Measurements from ENCODE around the gene AUTS2.
"Not testable (repeated sequence)": the region's sequence is repeated elsewhere in the genome, so short reads cannot be mapped to it uniquely, and the experiment has no call there.

The AUTS2 gene

GRCh38 chr7:70810558-70811139, 1212.4 kb downstream of the AUTS2 start:
- no peak overlapping the region for H3K4me3 ChIP-seq (ENCODE audit: low read depth, low read length)
- TF ChIP-seq CTCF (IDR thresholded peaks at IDR 0.05; ENCODE audit: low read depth, low read length, missing control alignments), result no peak
- no peak for DNase-seq (ENCODE audit: low read depth)

- DNase-seq (ENCODE audit: low read depth), result no peak
Observed at GRCh38 chr7:70812511-70812910, 1214.2 kb downstream of the AUTS2 start.

GRCh38 chr7:70822490-70822889, 1224.2 kb downstream of the AUTS2 start:
- not testable (repeated sequence) for H3K4me3 ChIP-seq (ENCODE audit: low read depth, low read length); DNase-seq (ENCODE audit: low read depth)

More at GRCh38 chr7:70812511-70812910, 1214.2 kb downstream of the AUTS2 start:
- H3K4me3 ChIP-seq (ENCODE audit: low read depth, low read length), result no peak overlapping the region
- TF ChIP-seq CTCF (IDR thresholded peaks at IDR 0.05; ENCODE audit: low read depth, low read length, missing control alignments), result peak; percentile 45

GRCh38 chr7:70829221-70830059, 1231.2 kb downstream of the AUTS2 start:
- H3K4me3 ChIP-seq (ENCODE audit: low read depth, low read length), result no peak overlapping the region
- TF ChIP-seq CTCF (IDR thresholded peaks at IDR 0.05; ENCODE audit: low read depth, low read length, missing control alignments), result peak; percentile 99
- peak; percentile 26 for DNase-seq (ENCODE audit: low read depth)

- no peak for TF ChIP-seq CTCF (IDR thresholded peaks at IDR 0.05; ENCODE audit: low read depth, low read length, missing control alignments)
- DNase-seq (ENCODE audit: low read depth), result no peak
- no peak overlapping the region for H3K4me3 ChIP-seq (ENCODE audit: low read depth, low read length)
Observed at GRCh38 chr7:70830060-70830395, 1231.8 kb downstream of the AUTS2 start.

GRCh38 chr7:70830426-70830825, 1232.2 kb downstream of the AUTS2 start:
- TF ChIP-seq CTCF (IDR thresholded peaks at IDR 0.05; ENCODE audit: low read depth, low read length, missing control alignments), result no peak
- DNase-seq (ENCODE audit: low read depth), result no peak
- H3K4me3 ChIP-seq (ENCODE audit: low read depth, low read length), result no peak overlapping the region

GRCh38 chr7:70833726-70834125, 1235.5 kb downstream of the AUTS2 start:
- no peak for DNase-seq (ENCODE audit: low read depth)
- TF ChIP-seq CTCF (IDR thresholded peaks at IDR 0.05; ENCODE audit: low read depth, low read length, missing control alignments), result no peak
- H3K4me3 ChIP-seq (ENCODE audit: low read depth, low read length), result no peak overlapping the region

All from GM12864 (cell line).